Ovary (tissue), 9 donors: ENCODE results near the gene MAPT. TPM values are rescaled to one million over a fixed set of nuclear protein-coding genes. Genes with fewer than 3 reads are reported as not detected.

ENCODE experiments used
- DNase-seq, 5 donors: peaks; one replicate each; pipeline ENCODE4 v3.0.0-alpha.2; 2019 to 2020
- H3K27ac ChIP-seq, 2 donors: fragments of 200-600 bp; one replicate each; pipeline versions ENCODE4 v1.5.1 to v1.8.0; 2019 to 2022
- H3K27me3 ChIP-seq: fragments of 200-600 bp; one replicate; pipeline ENCODE4 v1.8.0; 2022
- H3K36me3 ChIP-seq: fragments of 200-600 bp; sonication (generic); one replicate; pipeline ENCODE4 v1.5.1; 2019
- H3K4me1 ChIP-seq: one replicate; pipeline ENCODE4 v1.8.1; 2013; ENCODE audit warnings: mild to moderate bottlenecking, moderate library complexity; ENCODE audit not compliant: insufficient read depth
- H3K4me3 ChIP-seq: fragments of 200-600 bp; sonication (generic); one replicate; pipeline ENCODE4 v1.5.1; 2017
- H3K9me3 ChIP-seq, 2 donors: fragments of 200-600 bp in 1 of 2; sonication (generic) in 1 of 2; one replicate each; pipeline versions ENCODE4 v1.5.1 to v1.8.1; 2013 to 2019; ENCODE audit warnings: mild to moderate bottlenecking in 1 of 2, moderate library complexity in 1 of 2
- CTCF ChIP-seq, 3 donors: fragments of 450-650 bp in 2 of 3; fragments of 200-600 bp in 1 of 3; IDR thresholded peaks; one replicate each; pipeline versions ENCODE4 v1.5.1 to v1.8.0; 2016 to 2022; ENCODE audit warnings: antibody characterized with exemption in 3 of 3, mild to moderate bottlenecking in 1 of 3
- EP300 ChIP-seq: sonication (generic); formaldehyde crosslinking; IDR thresholded peaks from one replicate; pipeline ENCODE4 v1.6.1; 2017; ENCODE audit warnings: antibody characterized with exemption
- POLR2A ChIP-seq: fragments of 450-650 bp; IDR thresholded peaks from one replicate; pipeline ENCODE4 v1.6.1; 2017; ENCODE audit warnings: antibody characterized with exemption, mild to moderate bottlenecking, moderate library complexity
- WGBS, 3 donors: extraction: QIAGEN DNeasy Blood & Tissue Kit in 1 of 3; methylation state at CpG; one replicate each; pipeline versions ENCODE4 v1.1.5 to v1.1.7; 2013 to 2017; 5-methylcytosine and 5-hydroxymethylcytosine counted together
- intact Hi-C, 4 donors: fragments of 100-400 bp; cut with DNase I; formaldehyde crosslinking; loops; one replicate each; pipeline versions ENCODE4 v1.11.0 to v1.15.1; 2022 to 2023
- polyA plus RNA-seq, 2 donors: library from polyadenylated mRNA; stranded (reverse); fragments of 200-250 nt in 1 of 2; fragments of 350-450 nt in 1 of 2; fragmentation: Illumina TruSeq in 1 of 2; extraction: RNeasy Lipid Tissue Mini Kit (QIAGEN cat#74804) in 1 of 2; gene quantifications; one replicate each; pipeline ENCODE4 v1.2.3, GENCODE V29; 2013 to 2014
- total RNA-seq, 7 donors: library from RNA; depleted of rRNA in 2 of 7; stranded (reverse); fragments of >200 nt in 2 of 7; fragmentation: NEBNext Ultra II Directional in 3 of 7; extraction: Animal tissue kit (Norgen Biotek cat#: 25700) in 3 of 7; gene quantifications; one replicate each; pipeline versions ENCODE4 v1.1.0 to v1.2.4, GENCODE V29; 2016 to 2023
- donor health status: DM: no; HTN: no; CAD: no; lungs with moderate emphysema.
- donor health status: DM: no; HTN: no; CAD: no.
- donor health status: Bipolar disorder and iron deficiency.
- donor health status: DM: yes; HTN: yes; CAD: no.
- donor health status: DM: no; HTN: no; CAD: no.
- donor health status: DM: yes; HTN: yes; CAD: no.

MAPT gene
- total and polyA plus RNA-seq, 9 donors: 0.40 to 2.2 (median 1.1) TPM

GRCh38 chr17:45976391-45976754, 82.0 kb downstream of the MAPT start:
- H3K27ac ChIP-seq: no peak overlapping the region
- no peaks in the 10 kb centered on the region for H3K27me3 ChIP-seq
- DNase-seq: no peak
- 97 to 100% (median 100%) methylated on average over 1 to 2 of the region's 2 CpGs for WGBS, 3 donors
- no peak for TF ChIP-seq CTCF (IDR thresholded peaks at IDR 0.05)
- no peak for TF ChIP-seq POLR2A
- no peak for TF ChIP-seq EP300
- no peaks in the 10 kb centered on the region for H3K9me3 ChIP-seq
- no peak overlapping the region for H3K4me3 ChIP-seq
- no peaks in the 10 kb centered on the region for H3K4me1 ChIP-seq
- intact Hi-C loops: no loop called here
- H3K36me3 ChIP-seq: no peaks in the 10 kb centered on the region

GRCh38 chr17:45976755-45977505, 82.6 kb downstream of the MAPT start:
- WGBS, 3 donors: 84 to 86% (median 85%) methylated on average over 18 of the region's 18 CpGs
- Histone ChIP-seq H3K9me3 (no peaks in the 10 kb centered on the region), H3K27ac (no peak overlapping the region), H3K27me3 (no peaks in the 10 kb centered on the region), H3K4me3 (no peak overlapping the region), H3K36me3 (no peaks in the 10 kb centered on the region), H3K4me1 (no peaks in the 10 kb centered on the region)
- TF ChIP-seq POLR2A (no peak), EP300 (no peak)
- intact Hi-C loops: no loop called here
- DNase-seq: no peak

- Histone ChIP-seq H3K9me3 (no peaks in the 10 kb centered on the region), H3K36me3 (no peaks in the 10 kb centered on the region), H3K4me1 (no peaks in the 10 kb centered on the region), H3K4me3 (no peak overlapping the region), H3K27me3 (no peaks in the 10 kb centered on the region), H3K27ac (no peak overlapping the region)
- no peak for DNase-seq
- 87 to 91% (median 90%) methylated on average over 4 of the region's 4 CpGs for WGBS, 3 donors
- TF ChIP-seq CTCF (IDR thresholded peaks at IDR 0.05) (no peak), POLR2A (no peak), EP300 (no peak)
- intact Hi-C loops: no loop called here
Observed at GRCh38 chr17:45977506-45977824, 83.1 kb downstream of the MAPT start.

GRCh38 chr17:45977976-45978626, 83.7 kb downstream of the MAPT start:
- Histone ChIP-seq H3K36me3 (no peaks in the 10 kb centered on the region), H3K27ac (no peak overlapping the region), H3K9me3 (no peaks in the 10 kb centered on the region), H3K27me3 (no peaks in the 10 kb centered on the region), H3K4me1 (no peaks in the 10 kb centered on the region), H3K4me3 (no peak overlapping the region)
- intact Hi-C loops: no loop called here
- DNase-seq: no peak
- TF ChIP-seq CTCF (IDR thresholded peaks at IDR 0.05): no peak
- no peak for TF ChIP-seq POLR2A
- TF ChIP-seq EP300: no peak
- WGBS, 3 donors: 69 to 76% (median 71%) methylated on average over 3 of the region's 3 CpGs

- Histone ChIP-seq H3K4me1 (no peaks in the 10 kb centered on the region), H3K9me3 (no peaks in the 10 kb centered on the region), H3K4me3 (no peak overlapping the region), H3K36me3 (no peaks in the 10 kb centered on the region), H3K27ac (no peak overlapping the region), H3K27me3 (no peaks in the 10 kb centered on the region)
- TF ChIP-seq EP300 (no peak), CTCF (IDR thresholded peaks at IDR 0.05) (no peak), POLR2A (no peak)
- WGBS, 3 donors: 37 to 46% (median 41%) methylated on average over 2 of the region's 2 CpGs
- no peak for DNase-seq
- intact Hi-C loops: no loop called here
Observed at GRCh38 chr17:45979137-45979536, 84.8 kb downstream of the MAPT start.
